ENCODE results near the gene MCL1. TPM values are rescaled to one million over a fixed set of nuclear protein-coding genes. Genes with fewer than 3 reads are reported as not detected.

Gene MCL1
- total and polyA plus RNA-seq, 10 of the 15 experiments (the other 5 are each of a cell fraction or from before 2014, with no cell fraction given), result 18.1 to 148 (median 86.4) TPM

GRCh38 chr1:150562446-150563339, 16.7 kb downstream of the MCL1 start (continued):
- TF ChIP-seq SUPT20H (IDR thresholded peaks at IDR 0.05; ENCODE audit: borderline replicate concordance, control insufficient read depth, low read depth, low read length), result no peak
- no peak for TF ChIP-seq NRF1 (conservative IDR thresholded peaks at IDR 0.05; ENCODE audit: low read depth, low read length)
- TF ChIP-seq NFXL1 (IDR thresholded peaks at IDR 0.05; ENCODE audit: borderline replicate concordance), result no peak
- peak; percentile 53; the same call in 1 of the 2 replicates for TF ChIP-seq REST (IDR thresholded peaks at IDR 0.05; ENCODE audit: low read depth, low read length)
- TF ChIP-seq POLR2A (IDR thresholded peaks at IDR 0.05; ENCODE audit: low read depth, low read length), result peak; percentile 57; the same call in 1 of the 2 replicates
- no peak for TF ChIP-seq ATF2 (IDR thresholded peaks at IDR 0.05; ENCODE audit: low read length)
- TF ChIP-seq ZNF217 (IDR thresholded peaks at IDR 0.05), result no peak
- peak; percentile 92 for TF ChIP-seq SKIL (IDR thresholded peaks at IDR 0.05; ENCODE audit: low read depth, poor library complexity, severe bottlenecking)
- TF ChIP-seq SMAD1 (IDR thresholded peaks at IDR 0.05; ENCODE audit: low read depth, partially characterized antibody), result no peak
- no peak for TF ChIP-seq KLF5 (IDR thresholded peaks at IDR 0.05; ENCODE audit: partially characterized antibody)
